HepG2 (cell line): ENCODE data around the gene SRGAP2. TPM values are rescaled to one million over a fixed set of nuclear protein-coding genes. Genes with fewer than 3 reads are reported as not detected.
A peak's percentile ranks its signal among the peaks of the same experiment; 100 is the strongest.
"Not testable (repeated sequence)": the region's sequence is repeated elsewhere in the genome, so short reads cannot be mapped to it uniquely, and the experiment has no call there.

Experiments
- ATAC-seq: fragments of 200-7000 bp; cut with Tn5 transposase; 3 replicates; pipeline ENCODE4 v1.9.1; 2020; ENCODE audit warnings: mild to moderate bottlenecking, moderate library complexity
- BruUV-seq: library from RNA; stranded (reverse); fragments of 400-500 nt; replicated peaks from 2 replicates; lab custom pipeline; 2021; lab: Mats Ljungman, UMichigan
- CTCF ChIA-PET: fragments of 300-600 bp; formaldehyde crosslinking; extraction: SDS; loops from one replicate; lab custom pipeline; 2021; ENCODE audit warnings: low total read pairs, inconsistent platforms, low intra/inter-chr PET ratio; lab: Yijun Ruan, JAX
- POLR2A ChIA-PET: fragments of 350-600 bp; sonication (Branson Sonifier 250); formaldehyde crosslinking; loops from one replicate; lab custom pipeline; 2020; ENCODE audit warnings: antibody characterized with exemption, inconsistent platforms; lab: Yijun Ruan, JAX
- DNase-seq: peaks from one replicate; pipeline ENCODE4 v3.0.0-alpha.2; 2015; ENCODE audit warnings: low spot score
- FAIRE-seq: peaks from 3 replicates; lab custom pipeline; 2011; peaks lifted over from hg19 to GRCh38; lab: Jason Lieb, UNC
- H2AFZ ChIP-seq: one replicate; pipeline ENCODE4 v1.6.1; 2011; ENCODE audit warnings: low read length, inconsistent platforms
- H3K27ac ChIP-seq: fragments of 300-600 bp; 3 replicates; pipeline ENCODE4 v1.8.0; 2011; ENCODE audit warnings: mixed run types, mild to moderate bottlenecking, mixed read lengths, low read length, inconsistent platforms; ENCODE audit not compliant: insufficient read depth; ENCODE audit errors: extremely low read length
- H3K27me3 ChIP-seq, 2 experiments: fragments of 200-600 bp in 1 of 2; 2 replicates in 1 of 2; 3 replicates in 1 of 2; pipeline versions ENCODE4 v1.6.0 to v1.8.0; 2011; ENCODE audit warnings: low read length in 2 of 2, mild to moderate bottlenecking in 2 of 2, moderate library complexity in 2 of 2, inconsistent platforms in 1 of 2; ENCODE audit not compliant: insufficient read depth in 2 of 2, control insufficient read depth in 1 of 2
- H3K36me3 ChIP-seq, 2 experiments: fragments of 200-600 bp in 1 of 2; replicated peaks in 1 of 2; 2 replicates in 1 of 2; 3 replicates in 1 of 2; pipeline versions ENCODE4 v1.5.1 to v1.8.0; 2011; ENCODE audit warnings: low read length in 2 of 2, inconsistent platforms in 1 of 2; ENCODE audit not compliant: insufficient read depth in 2 of 2, control insufficient read depth in 1 of 2
- H3K4me1 ChIP-seq: 2 replicates; pipeline ENCODE4 v1.5.1; 2012; ENCODE audit warnings: low read length, inconsistent platforms; ENCODE audit not compliant: insufficient read depth
- H3K4me2 ChIP-seq: 2 replicates; pipeline ENCODE4 v1.6.0; 2011; ENCODE audit warnings: low read depth, low read length, inconsistent platforms
- H3K4me3 ChIP-seq, 3 experiments: fragments of 200-600 bp in 1 of 3; sonication (generic), shearing (Covaris generic) in 1 of 3; replicated peaks in 1 of 3; 2 replicates each; pipeline ENCODE4 v1.5.1; 2011 to 2016; ENCODE audit warnings: low read length in 3 of 3, inconsistent platforms in 2 of 3, low read depth in 2 of 3, mild to moderate bottlenecking in 2 of 3, control low read depth in 1 of 3, mixed read lengths in 1 of 3; ENCODE audit not compliant: insufficient read depth in 1 of 3
- H3K79me2 ChIP-seq: one replicate; pipeline ENCODE4 v1.6.1; 2011; ENCODE audit warnings: low read length, inconsistent platforms; ENCODE audit not compliant: insufficient read depth
- H3K9ac ChIP-seq: 2 replicates; pipeline ENCODE4 v1.6.0; 2011; ENCODE audit warnings: mild to moderate bottlenecking, low read depth, low read length, inconsistent platforms; ENCODE audit not compliant: insufficient read depth
- H3K9me3 ChIP-seq: 2 replicates; pipeline ENCODE4 v1.5.1; 2012; ENCODE audit warnings: mild to moderate bottlenecking, low read length
- H4K20me1 ChIP-seq: 2 replicates; pipeline ENCODE4 v1.6.0; 2011; ENCODE audit warnings: inconsistent platforms, mild to moderate bottlenecking, low read length, moderate library complexity; ENCODE audit not compliant: insufficient read depth
- CTCF ChIP-seq: sonication (generic); formaldehyde crosslinking; IDR thresholded peaks from 2 replicates; pipeline ENCODE4 v1.5.0; 2020; ENCODE audit warnings: mild to moderate bottlenecking, missing genetic modification reagents, moderate library complexity
- STAG1 ChIP-seq: sonication (generic); formaldehyde crosslinking; IDR thresholded peaks from 2 replicates; pipeline ENCODE4 v1.4.0; 2020; ENCODE audit warnings: missing genetic modification reagents
- WGBS: methylation state at CpG from one replicate; pipeline ENCODE4 v1.1.6; 2017; ENCODE audit warnings: low lambda C conversion rate; 5-methylcytosine and 5-hydroxymethylcytosine counted together
- in situ Hi-C: cut with HindIII; loops from 2 replicates; pipeline ENCODE4 v1.10.0; 2017; ENCODE audit warnings: low pct_unique_long_range_greater_than_20kb; ENCODE audit not compliant: extremely low pct_ligation_motif_present
- intact Hi-C: fragments of 100-400 bp; cut with micrococcal nuclease; formaldehyde crosslinking; loops from one replicate; pipeline ENCODE4 v1.10.0; 2022; ENCODE audit not compliant: unreplicated experiment
- polyA plus RNA-seq, 8 experiments: library from polyadenylated mRNA; depleted of rRNA in 3 of 8; stranded (reverse) in 7 of 8; unstranded in 1 of 8; fragments of >200 nt; fragmentation: Illumina TruSeq in 4 of 8; extraction: Trizol in 4 of 8; gene quantifications; 2 replicates each; pipeline versions ENCODE4 v1.2.1 to v1.2.3, GENCODE V29; 2011 to 2016; ENCODE audit warnings: low read depth in 4 of 8, missing spikeins in 1 of 8, mixed read lengths in 1 of 8; ENCODE audit not compliant: insufficient read depth in 1 of 8
- total RNA-seq, 5 experiments: library from RNA; depleted of rRNA; stranded (reverse); fragments of >200 nt; fragmentation: Illumina TruSeq; extraction: Trizol; gene quantifications; 2 replicates each; pipeline ENCODE4 v1.2.3, GENCODE V29; 2016; ENCODE audit warnings: low read depth in 1 of 5

Gene SRGAP2
- total and polyA plus RNA-seq, 2 of the 13 experiments (the other 11 are each of a cell fraction or from before 2014, with no cell fraction given): 11.5 to 24.0 TPM

DNA sequence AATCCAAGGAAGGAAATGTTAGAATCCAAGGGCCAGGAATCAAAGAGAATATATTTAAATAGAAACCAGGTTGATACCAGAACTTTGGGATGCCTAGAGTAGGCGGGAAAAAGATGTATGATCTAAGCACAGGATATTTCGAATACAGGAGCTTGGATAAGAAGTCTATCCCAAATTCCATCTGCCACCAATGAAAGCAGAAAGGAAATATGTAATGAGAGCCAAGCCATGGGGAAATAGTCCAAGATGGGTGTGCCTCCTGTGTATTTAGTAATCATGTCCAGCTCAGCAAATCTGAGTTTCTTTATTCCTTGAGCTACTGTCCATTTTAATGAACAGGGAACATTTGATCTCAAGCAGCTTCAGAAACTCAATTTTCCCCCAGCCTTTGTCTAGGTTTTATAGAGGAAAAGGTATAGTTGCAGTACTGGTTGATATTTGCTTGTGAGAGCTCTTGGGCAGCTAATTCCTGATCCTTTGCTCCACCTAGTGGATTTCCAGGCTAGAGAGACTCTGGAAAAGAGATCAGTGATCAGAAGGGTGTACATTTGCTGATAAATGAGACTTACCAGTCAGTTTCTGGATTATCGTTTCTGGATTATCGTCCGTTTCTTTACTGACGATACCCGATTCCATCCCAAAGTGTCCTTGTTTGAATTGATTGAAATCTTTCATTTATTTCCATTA lies 29.0 kb upstream of the SRGAP2 start:
- CTCF ChIA-PET, H3K4me3 ChIP-seq, in situ Hi-C loops, H3K9me3 ChIP-seq, H3K36me3 ChIP-seq, POLR2A ChIA-PET, FAIRE-seq, H3K79me2 ChIP-seq, H2AFZ ChIP-seq, DNase-seq, H3K9ac ChIP-seq, BruUV-seq, H3K4me1 ChIP-seq, H3K27me3 ChIP-seq, H3K4me2 ChIP-seq, H3K27ac ChIP-seq, H4K20me1 ChIP-seq, intact Hi-C loops: not testable (repeated sequence)
- peak; percentile 77 for ATAC-seq
- WGBS: 49% methylated on average over 5 of the region's 7 CpGs
- TF ChIP-seq CTCF (CRISPR knock-in tag) (peak; percentile 32), STAG1 (CRISPR knock-in tag) (peak; percentile 49)

- H2AFZ ChIP-seq, BruUV-seq, H3K4me3 ChIP-seq, H3K4me2 ChIP-seq, H4K20me1 ChIP-seq, H3K27me3 ChIP-seq, POLR2A ChIA-PET, CTCF ChIA-PET, H3K27ac ChIP-seq, H3K9me3 ChIP-seq, H3K4me1 ChIP-seq, H3K9ac ChIP-seq, in situ Hi-C loops, DNase-seq, intact Hi-C loops, ATAC-seq, H3K36me3 ChIP-seq, H3K79me2 ChIP-seq, FAIRE-seq: not testable (repeated sequence)
- 20% methylated on average over 1 of the region's 4 CpGs for WGBS
Observed at GRCh38 chr1:206175459-206176113, 27.8 kb upstream of the SRGAP2 start.

DNA sequence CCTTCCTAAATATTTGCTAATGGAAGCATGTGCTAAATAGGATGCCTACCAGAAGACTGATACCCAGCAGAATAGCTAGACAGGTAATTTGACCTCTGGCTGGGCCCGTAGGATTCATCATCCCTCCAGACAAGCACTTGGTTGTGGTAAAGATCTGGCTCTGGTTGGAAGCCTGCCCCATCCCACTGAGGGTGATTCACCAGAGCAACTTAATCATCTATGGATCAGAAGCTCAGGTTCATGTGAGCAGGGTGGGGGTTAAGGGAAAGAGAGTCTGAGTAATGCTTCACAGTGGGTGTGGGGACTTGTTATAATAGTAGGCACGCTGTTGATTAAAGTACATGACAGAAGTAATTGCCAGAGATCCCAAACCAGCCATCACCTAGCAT lies 27.2 kb upstream of the SRGAP2 start:
- H3K79me2 ChIP-seq, H4K20me1 ChIP-seq, H3K36me3 ChIP-seq, in situ Hi-C loops, DNase-seq, H2AFZ ChIP-seq, H3K27ac ChIP-seq, H3K4me3 ChIP-seq, BruUV-seq, H3K27me3 ChIP-seq, CTCF ChIA-PET, intact Hi-C loops, H3K9me3 ChIP-seq, POLR2A ChIA-PET, FAIRE-seq, H3K4me1 ChIP-seq, H3K9ac ChIP-seq, H3K4me2 ChIP-seq, ATAC-seq: not testable (repeated sequence)
- WGBS: 50% methylated on average over 1 of the region's 2 CpGs
